Adrenal gland (tissue), 5 donors: ENCODE measurements around the gene TTLL10.

ENCODE experiments used
- CTCF ChIP-seq, 6 experiments: fragments of 450-650 bp in 4 of 6; fragments of 200-600 bp in 2 of 6; sonication (generic) in 1 of 6; IDR thresholded peaks; 1 replicate in 5 of 6; 2 replicates in 1 of 6; pipeline versions ENCODE4 v1.5.1 to v1.8.0; 2016 to 2021; ENCODE audit warnings: antibody characterized with exemption in 6 of 6, mild to moderate bottlenecking in 2 of 6, moderate library complexity in 1 of 6
- POLR2A ChIP-seq, 2 donors: fragments of 450-650 bp; IDR thresholded peaks; one replicate each; pipeline ENCODE4 v1.6.1; 2017; ENCODE audit warnings: antibody characterized with exemption in 2 of 2, mild to moderate bottlenecking in 2 of 2, moderate library complexity in 1 of 2
- donor health status: DM: no; HTN: no; CAD: no.

DNA sequence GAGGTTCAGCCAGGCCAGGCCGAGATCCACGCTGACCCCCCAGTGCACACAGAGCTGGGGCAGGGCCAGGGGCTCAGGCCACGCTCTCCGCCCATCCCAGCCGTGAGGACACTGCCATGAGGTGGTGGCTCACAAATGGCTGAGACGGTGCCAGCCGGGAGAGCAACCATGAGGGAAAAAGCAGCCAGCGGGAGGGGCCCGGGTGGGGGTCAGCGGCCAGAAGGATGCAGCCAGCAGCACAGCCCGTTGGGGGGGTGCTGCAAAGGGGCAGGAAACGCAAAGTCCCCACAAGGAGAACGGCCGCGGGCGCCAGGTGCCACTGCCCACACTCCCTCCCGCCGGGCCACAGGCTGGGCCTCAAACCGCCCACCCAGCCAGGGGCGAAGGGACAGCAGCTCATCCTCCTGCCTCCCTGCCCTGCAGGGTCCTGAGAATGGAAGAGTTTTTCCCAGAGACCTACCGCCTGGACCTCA, 8.3 kb downstream of the TTLL10 start:
- TF ChIP-seq CTCF (IDR thresholded peaks at IDR 0.05) (no peak), POLR2A (IDR thresholded peaks at IDR 0.05) (no peak)
